H9 (cell line): ENCODE results near the gene BMPR1A. TPM values are rescaled to one million over a fixed set of nuclear protein-coding genes. Genes with fewer than 3 reads are reported as not detected.

Experiments
- DNase-seq: peaks from one replicate; pipeline ENCODE4 v3.0.0-alpha.2; 2017
- H2AFZ ChIP-seq: one replicate; pipeline ENCODE4 v1.6.1; 2013; ENCODE audit warnings: mild to moderate bottlenecking, low read length, control low read depth, moderate library complexity
- H2AK5ac ChIP-seq: 2 replicates; pipeline ENCODE4 v1.6.1; 2013; ENCODE audit warnings: low read length, control low read depth, mixed read lengths; ENCODE audit not compliant: insufficient read length
- H2BK120ac ChIP-seq: one replicate; pipeline ENCODE4 v1.6.1; 2013; ENCODE audit warnings: low read depth, mild to moderate bottlenecking, low read length, control low read depth, inconsistent platforms; ENCODE audit not compliant: poor library complexity, severe bottlenecking
- H2BK12ac ChIP-seq: 2 replicates; pipeline ENCODE4 v1.6.1; 2013; ENCODE audit warnings: low read length, control low read depth, mixed read lengths, low read depth; ENCODE audit not compliant: insufficient read length
- H2BK15ac ChIP-seq: 2 replicates; pipeline ENCODE4 v1.6.1; 2013; ENCODE audit warnings: low read depth, low read length, control low read depth
- H2BK20ac ChIP-seq: one replicate; pipeline ENCODE4 v1.6.1; 2013; ENCODE audit warnings: low read depth, mild to moderate bottlenecking, low read length, control low read depth, inconsistent platforms; ENCODE audit not compliant: poor library complexity, severe bottlenecking
- H2BK5ac ChIP-seq: 2 replicates; pipeline ENCODE4 v1.6.1; 2013; ENCODE audit warnings: low read length, control low read depth, mixed read lengths; ENCODE audit not compliant: insufficient read length
- H3K14ac ChIP-seq: 2 replicates; pipeline ENCODE4 v1.6.1; 2013; ENCODE audit warnings: low read length, control low read depth; ENCODE audit not compliant: insufficient read depth
- H3K18ac ChIP-seq: 2 replicates; pipeline ENCODE4 v1.6.1; 2013; ENCODE audit warnings: low read depth, mild to moderate bottlenecking, mixed read lengths, low read length, control low read depth; ENCODE audit not compliant: insufficient read length
- H3K23ac ChIP-seq: 2 replicates; pipeline ENCODE4 v1.6.1; 2013; ENCODE audit warnings: low read length, control low read depth, mixed read lengths, low read depth; ENCODE audit not compliant: insufficient read length
- H3K23me2 ChIP-seq: 2 replicates; pipeline ENCODE4 v1.6.1; 2013; ENCODE audit warnings: low read depth, mild to moderate bottlenecking, mixed read lengths, low read length, control low read depth; ENCODE audit not compliant: insufficient read length, poor library complexity, severe bottlenecking
- H3K27ac ChIP-seq: 2 replicates; pipeline ENCODE4 v1.5.1; 2013; ENCODE audit warnings: low read length, control low read depth, mixed read lengths, low read depth; ENCODE audit not compliant: insufficient read length
- H3K27me3 ChIP-seq: 2 replicates; pipeline ENCODE4 v1.6.1; 2013; ENCODE audit warnings: low read length, control low read depth, inconsistent platforms; ENCODE audit not compliant: insufficient read depth
- H3K4ac ChIP-seq: 2 replicates; pipeline ENCODE4 v1.6.1; 2013; ENCODE audit warnings: low read depth, mild to moderate bottlenecking, control low read depth, inconsistent platforms, low read length, moderate library complexity
- H3K4me1 ChIP-seq: 2 replicates; pipeline ENCODE4 v1.6.1; 2013; ENCODE audit warnings: low read length, control low read depth, inconsistent platforms; ENCODE audit not compliant: insufficient read depth
- H3K4me2 ChIP-seq: 2 replicates; pipeline ENCODE4 v1.6.1; 2013; ENCODE audit warnings: low read length, control low read depth, mixed read lengths; ENCODE audit not compliant: insufficient read length, insufficient read depth
- H3K56ac ChIP-seq: 2 replicates; pipeline ENCODE4 v1.6.1; 2013; ENCODE audit warnings: low read depth, mild to moderate bottlenecking, mixed read lengths, low read length, control low read depth; ENCODE audit not compliant: insufficient read length
- H3K79me1 ChIP-seq: 2 replicates; pipeline ENCODE4 v1.6.1; 2013; ENCODE audit warnings: low read depth, mild to moderate bottlenecking, moderate library complexity, low read length, control low read depth, inconsistent platforms; ENCODE audit not compliant: insufficient read depth, poor library complexity, severe bottlenecking
- H3K79me2 ChIP-seq: 2 replicates; pipeline ENCODE4 v1.6.1; 2013; ENCODE audit warnings: low read length, control low read depth, inconsistent platforms; ENCODE audit not compliant: insufficient read depth
- H3K9ac ChIP-seq: 2 replicates; pipeline ENCODE4 v1.6.1; 2013; ENCODE audit warnings: low read length, control low read depth, mixed read lengths; ENCODE audit not compliant: insufficient read length; ENCODE audit errors: extremely low read depth
- H3K9me3 ChIP-seq: one replicate; pipeline ENCODE4 v1.6.1; 2013; ENCODE audit warnings: low read depth, low read length, inconsistent platforms; ENCODE audit not compliant: control insufficient read depth
- H3T11ph ChIP-seq: one replicate; pipeline ENCODE4 v1.6.1; 2013; ENCODE audit warnings: mild to moderate bottlenecking, low read length, control low read depth, inconsistent platforms
- H4K20me1 ChIP-seq: one replicate; pipeline ENCODE4 v1.6.1; 2013; ENCODE audit not compliant: control insufficient read depth, insufficient read length, insufficient read depth
- H4K5ac ChIP-seq: 2 replicates; pipeline ENCODE4 v1.6.1; 2013; ENCODE audit warnings: low read depth, mild to moderate bottlenecking, mixed read lengths, low read length, control low read depth; ENCODE audit not compliant: insufficient read length
- H4K8ac ChIP-seq: replicated peaks from 2 replicates; pipeline ENCODE4 v1.6.1; 2013; ENCODE audit warnings: low read length, control low read depth, mixed read lengths, low read depth; ENCODE audit not compliant: insufficient read length
- H4K91ac ChIP-seq: 2 replicates; pipeline ENCODE4 v1.6.1; 2013; ENCODE audit warnings: low read depth, mild to moderate bottlenecking, moderate library complexity, mixed read lengths, low read length, control low read depth; ENCODE audit not compliant: insufficient read length
- H3K27ac Mint-ChIP-seq, 3 experiments: 2 replicates in 2 of 3; 3 replicates in 1 of 3; pipeline ENCODE4 v1.8.0; 2020 to 2021; ENCODE audit warnings: mixed read lengths in 3 of 3, mild to moderate bottlenecking in 1 of 3, moderate library complexity in 1 of 3
- H3K27me3 Mint-ChIP-seq: 2 replicates; pipeline ENCODE4 v1.8.0; 2021; ENCODE audit warnings: low read depth, mild to moderate bottlenecking, moderate library complexity, mixed read lengths
- H3K36me3 Mint-ChIP-seq, 3 experiments: 2 replicates in 2 of 3; 3 replicates in 1 of 3; pipeline ENCODE4 v1.8.0; 2020 to 2021; ENCODE audit warnings: low read depth in 3 of 3, mixed read lengths in 3 of 3; ENCODE audit not compliant: insufficient read depth in 1 of 3
- H3K4me1 Mint-ChIP-seq, 2 experiments: 2 replicates each; pipeline ENCODE4 v1.8.0; 2020; ENCODE audit warnings: mixed read lengths in 2 of 2
- H3K4me3 Mint-ChIP-seq, 2 experiments: 2 replicates in 1 of 2; 3 replicates in 1 of 2; pipeline ENCODE4 v1.8.0; 2020 to 2021; ENCODE audit warnings: mild to moderate bottlenecking in 2 of 2, mixed read lengths in 2 of 2, moderate library complexity in 1 of 2
- H3K9me3 Mint-ChIP-seq, 2 experiments: 2 replicates in 1 of 2; 3 replicates in 1 of 2; pipeline ENCODE4 v1.8.0; 2020; ENCODE audit warnings: mild to moderate bottlenecking in 2 of 2, mixed read lengths in 2 of 2, moderate library complexity in 1 of 2
- CTCF ChIP-seq: fragments of 200-600 bp; sonication (generic); conservative IDR thresholded peaks from 3 replicates; pipeline ENCODE4 v1.8.0; 2021; ENCODE audit warnings: antibody characterized with exemption, mild to moderate bottlenecking
- WGBS: extraction: QIAGEN DNeasy Blood & Tissue Kit; methylation state at CpG from one replicate; pipeline ENCODE4 v1.1.7; 2013; ENCODE audit warnings: missing lambda C conversion rate, low lambda C conversion rate, mixed read lengths; ENCODE audit not compliant: insufficient read length; ENCODE audit errors: extremely low coverage; 5-methylcytosine and 5-hydroxymethylcytosine counted together
- total RNA-seq: library from RNA; stranded (reverse); gene quantifications from 2 replicates; pipeline ENCODE4 v1.2.1, GENCODE V29; 2021

Gene BMPR1A
- total RNA-seq, 1 experiment from 2014 or later = 138 TPM

GRCh38 chr10:86821388-86821999, 65.1 kb downstream of the BMPR1A start:
- Histone ChIP-seq H3K18ac (no peak overlapping the region), H3K27ac (no peak overlapping the region), H4K20me1 (no peaks in the 10 kb centered on the region), H3K79me1 (no peaks in the 10 kb centered on the region), H3K4me2 (no peak overlapping the region), H3K23me2 (no peaks in the 10 kb centered on the region), H2BK120ac (no peak overlapping the region), H2BK20ac (no peak overlapping the region), H3K9ac (no peak overlapping the region), H3K23ac (no peak overlapping the region), H3K27me3 (no peaks in the 10 kb centered on the region), H4K8ac (no peak overlapping the region), H4K5ac (no peak overlapping the region), H3K4ac (no peak overlapping the region), H3T11ph (no peak overlapping the region), H3K56ac (no peak overlapping the region), H2BK5ac (no peak overlapping the region), H2BK12ac (no peak overlapping the region), H2AK5ac (no peak overlapping the region), H4K91ac (no peak overlapping the region), H3K79me2 (peaks cover 56% of the 10 kb centered on the region), H3K4me1 (peaks cover 10% of the 10 kb centered on the region; the same call in 1 of the 2 replicates), H3K14ac (no peak overlapping the region), H2BK15ac (no peak overlapping the region), H3K9me3 (no peaks in the 10 kb centered on the region), H2AFZ (no peak overlapping the region)
- Mint-ChIP-seq H3K9me3 (no peaks in the 10 kb centered on the region), H3K4me1 (peaks cover 48 to 54% of the 10 kb centered on the region in 2 experiments), H3K36me3 (peaks cover 0 to 7% (median 5%) of the 10 kb centered on the region in 3 experiments; a peak in 3 of 7 replicates), H3K27ac (peak overlapping the region in 2 of 3 experiments; percentile 68 to 71; a peak in 4 of 7 replicates), H3K4me3 (no peak overlapping the region), H3K27me3 (no peaks in the 10 kb centered on the region)
- no peak for DNase-seq
- WGBS = no CpG with 5 or more reads among the region's 6 CpGs
- TF ChIP-seq CTCF = no peak
